HEK293 (cell line): Measurements from ENCODE around the gene CYTL1.

Source experiments
- BCL11B ChIP-seq: fragments of 450-650 bp; formaldehyde crosslinking; IDR thresholded peaks from 2 replicates; pipeline ENCODE4 v1.5.1; 2016; ENCODE audit warnings: low read depth, missing biosample characterization, missing genetic modification characterization
- KLF16 ChIP-seq: fragments of 450-650 bp; formaldehyde crosslinking; IDR thresholded peaks from 2 replicates; pipeline ENCODE4 v1.5.1; 2017; ENCODE audit warnings: missing biosample characterization, missing genetic modification characterization
- ZNF416 ChIP-seq: fragments of 450-650 bp; formaldehyde crosslinking; IDR thresholded peaks from 2 replicates; pipeline ENCODE4 v1.5.1; 2016; ENCODE audit warnings: missing biosample characterization, missing genetic modification characterization
- TF ChIP-seq, protein P1 (sequence below): fragments of 450-650 bp; formaldehyde crosslinking; IDR thresholded peaks from 2 replicates; pipeline ENCODE4 v1.5.1; 2016; ENCODE audit warnings: missing biosample characterization, missing genetic modification characterization

DNA sequence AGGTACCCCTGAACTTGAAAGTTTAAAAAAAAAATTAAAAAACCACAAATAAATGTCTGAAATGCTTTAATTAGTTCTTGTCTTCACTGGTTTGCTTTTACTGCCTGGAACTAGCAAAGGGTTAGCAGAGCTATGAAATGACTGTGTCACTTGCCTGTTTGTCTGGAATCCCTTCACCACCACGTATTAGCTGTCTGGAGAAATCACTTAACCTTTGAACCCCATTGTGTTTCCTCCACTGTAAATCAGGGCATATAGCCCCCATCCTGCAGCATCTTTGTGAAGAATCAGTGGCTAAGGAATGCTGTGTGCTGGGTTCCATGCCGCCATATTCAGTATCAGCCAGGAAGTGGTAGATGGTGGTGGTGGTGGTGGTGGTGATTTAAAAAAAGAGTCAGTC is 6.3 kb downstream of the CYTL1 start:
- TF ChIP-seq KLF16 (tag by site-specific recombination) (no peak), BCL11B (no peak), ZNF416 (no peak)
- TF ChIP-seq, protein P1, sequence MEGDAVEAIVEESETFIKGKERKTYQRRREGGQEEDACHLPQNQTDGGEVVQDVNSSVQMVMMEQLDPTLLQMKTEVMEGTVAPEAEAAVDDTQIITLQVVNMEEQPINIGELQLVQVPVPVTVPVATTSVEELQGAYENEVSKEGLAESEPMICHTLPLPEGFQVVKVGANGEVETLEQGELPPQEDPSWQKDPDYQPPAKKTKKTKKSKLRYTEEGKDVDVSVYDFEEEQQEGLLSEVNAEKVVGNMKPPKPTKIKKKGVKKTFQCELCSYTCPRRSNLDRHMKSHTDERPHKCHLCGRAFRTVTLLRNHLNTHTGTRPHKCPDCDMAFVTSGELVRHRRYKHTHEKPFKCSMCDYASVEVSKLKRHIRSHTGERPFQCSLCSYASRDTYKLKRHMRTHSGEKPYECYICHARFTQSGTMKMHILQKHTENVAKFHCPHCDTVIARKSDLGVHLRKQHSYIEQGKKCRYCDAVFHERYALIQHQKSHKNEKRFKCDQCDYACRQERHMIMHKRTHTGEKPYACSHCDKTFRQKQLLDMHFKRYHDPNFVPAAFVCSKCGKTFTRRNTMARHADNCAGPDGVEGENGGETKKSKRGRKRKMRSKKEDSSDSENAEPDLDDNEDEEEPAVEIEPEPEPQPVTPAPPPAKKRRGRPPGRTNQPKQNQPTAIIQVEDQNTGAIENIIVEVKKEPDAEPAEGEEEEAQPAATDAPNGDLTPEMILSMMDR (tag by site-specific recombination) = no peak
